ENCODE measurements around the gene RNASEH2A. TPM values are rescaled to one million over a fixed set of nuclear protein-coding genes. Genes with fewer than 3 reads are reported as not detected.
"Not testable (repeated sequence)": the region's sequence is repeated elsewhere in the genome, so short reads cannot be mapped to it uniquely, and the experiment has no call there.

Gene RNASEH2A
- polyA plus RNA-seq, 1 donor, result 35.1 TPM

GRCh38 chr19:12793290-12794195 is 12.8 kb upstream of the RNASEH2A start:
- peak; percentile 93 for DNase-seq

- no peak for DNase-seq
Observed at GRCh38 chr19:12794196-12794941, 12.0 kb upstream of the RNASEH2A start.

- no peak for DNase-seq
Observed at GRCh38 chr19:12794971-12795381, 11.4 kb upstream of the RNASEH2A start.

- no peak for DNase-seq
Observed at GRCh38 chr19:12796146-12797071, 10.0 kb upstream of the RNASEH2A start.

DNA sequence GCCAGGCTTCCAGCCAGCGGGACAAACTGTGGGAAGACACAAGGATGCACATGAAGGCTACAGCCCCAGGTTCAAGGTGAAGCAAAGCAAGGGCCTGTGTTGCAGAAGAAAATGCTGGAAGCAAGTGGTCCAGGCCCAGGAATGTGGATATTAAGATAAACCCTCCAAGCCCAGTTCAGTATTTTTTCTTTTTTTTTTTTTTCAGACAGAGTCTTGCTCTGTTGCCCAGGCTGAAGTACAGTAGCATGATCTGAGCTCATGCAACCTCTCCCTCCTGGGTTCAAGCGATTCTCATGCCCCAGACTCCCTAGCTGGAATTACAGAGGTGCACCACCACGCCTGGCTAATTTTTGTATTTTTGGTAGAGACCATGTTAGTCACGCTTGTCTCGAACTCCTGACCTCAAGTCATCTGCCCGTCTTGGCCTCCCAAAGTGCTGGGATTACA is 9.2 kb upstream of the RNASEH2A start:
- no peak for DNase-seq

DNA sequence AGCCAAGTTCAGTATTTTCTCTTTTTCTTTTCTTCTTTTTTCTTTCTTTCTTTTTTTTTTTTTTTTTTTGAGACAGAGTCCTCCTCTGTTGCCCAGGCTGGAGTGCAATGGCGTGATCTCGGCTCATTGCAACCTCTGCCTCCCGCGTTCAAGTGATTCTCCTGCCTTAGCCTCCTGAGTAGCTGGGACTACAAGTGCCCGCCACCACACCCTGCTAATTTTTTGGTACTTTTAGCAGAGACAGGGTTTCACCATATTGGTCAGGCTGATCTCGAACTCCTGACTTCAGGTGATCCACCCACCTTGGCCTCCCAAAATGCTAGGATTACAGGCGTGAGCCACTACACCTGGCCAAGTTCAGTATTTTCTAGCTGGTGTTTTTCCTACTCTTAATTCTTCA is 8.8 kb upstream of the RNASEH2A start:
- DNase-seq, result not testable (repeated sequence)

- DNase-seq, result no peak
Observed at GRCh38 chr19:12799742-12800465, 6.5 kb upstream of the RNASEH2A start.

DNA sequence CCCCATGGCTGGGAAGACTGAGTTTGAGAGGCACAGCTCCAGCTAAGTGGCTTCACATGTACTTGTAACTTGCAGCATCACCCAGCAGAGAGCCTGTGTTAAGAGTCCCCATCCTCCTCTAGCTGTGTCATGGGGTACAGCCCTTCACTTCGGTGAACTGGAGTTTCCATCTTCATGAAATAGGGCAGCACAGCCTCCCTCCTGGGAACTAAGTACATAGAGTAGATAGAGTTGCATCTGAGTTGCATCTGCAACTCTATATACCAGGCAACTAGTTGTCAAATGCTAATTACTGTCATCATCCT is 6.0 kb upstream of the RNASEH2A start:
- DNase-seq, result no peak

- DNase-seq, result no peak
Observed at GRCh38 chr19:12800923-12801465, 5.4 kb upstream of the RNASEH2A start.

GRCh38 chr19:12801466-12802266 is 4.7 kb upstream of the RNASEH2A start, which contains the start of the genes PRDX2 and THSD8:
TSS of gene PRDX2 (minus strand) at chr19:12801800. CDS start at chr19:12801261, 539 bp downstream.
TSS of gene THSD8 (plus strand) at chr19:12802069. CDS start at chr19:12802072, 3 bp downstream.
- peak; percentile 81 for DNase-seq

DNA sequence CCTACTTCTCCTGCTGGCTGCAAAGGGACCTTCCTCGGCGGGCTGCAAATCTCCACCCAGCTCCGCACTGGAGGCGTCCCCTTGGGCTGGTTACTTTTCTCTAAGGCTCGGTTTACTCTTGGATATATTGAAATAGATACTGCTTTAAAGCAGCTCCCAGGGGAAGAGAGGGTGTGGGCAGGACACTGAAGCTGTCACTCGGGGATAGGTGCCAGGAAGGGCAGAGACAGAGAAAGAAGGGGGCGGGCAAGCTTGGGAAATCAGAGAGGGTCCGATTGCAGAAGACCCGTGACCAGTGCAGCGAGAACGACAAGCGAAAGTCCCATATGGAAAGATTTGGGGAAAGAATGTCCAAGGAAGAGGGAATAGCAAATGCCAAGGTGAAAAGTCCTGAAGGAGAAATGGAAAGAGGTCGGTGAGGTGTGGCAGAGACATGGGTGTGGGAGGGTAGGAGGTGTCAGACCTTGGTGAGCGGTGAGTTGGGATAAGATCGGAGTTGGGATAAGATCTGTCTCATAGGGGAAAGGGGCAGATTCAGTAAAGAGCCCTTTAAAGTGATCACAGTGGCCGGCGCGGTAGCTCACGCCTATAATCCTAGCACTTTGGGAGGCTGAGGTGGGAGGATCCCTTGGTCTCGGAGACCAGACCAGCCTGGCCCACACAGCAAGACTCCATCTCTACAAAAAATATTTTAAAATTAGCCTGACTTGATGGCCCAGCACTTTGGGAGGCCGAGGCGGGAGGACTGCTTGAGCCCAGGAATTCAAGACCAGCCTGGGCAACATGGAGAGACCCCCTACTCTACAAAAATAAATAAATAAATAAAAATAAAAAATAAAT is 3.9 kb upstream of the RNASEH2A start:
- DNase-seq, result no peak

DNA sequence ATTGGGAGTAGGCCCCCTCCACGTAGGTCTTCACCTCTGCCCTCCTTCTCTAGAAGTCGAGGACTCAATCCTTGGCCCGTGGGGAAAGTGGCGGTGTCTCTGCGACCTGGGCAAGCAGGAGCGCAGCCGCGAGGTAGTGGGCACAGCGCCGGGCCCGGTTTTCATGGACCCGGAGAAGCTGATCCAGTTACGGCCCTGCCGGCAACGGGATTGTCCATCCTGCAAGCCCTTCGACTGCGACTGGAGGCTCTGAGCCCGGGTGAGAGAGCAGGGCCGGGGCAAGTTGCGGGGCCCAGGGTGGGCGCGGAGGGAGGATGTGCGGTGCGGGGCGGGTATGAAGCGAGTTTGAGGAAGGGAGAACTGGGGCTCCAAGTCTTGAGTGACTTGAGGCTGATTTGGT is 2.3 kb upstream of the RNASEH2A start:
- DNase-seq, result no peak

DNA sequence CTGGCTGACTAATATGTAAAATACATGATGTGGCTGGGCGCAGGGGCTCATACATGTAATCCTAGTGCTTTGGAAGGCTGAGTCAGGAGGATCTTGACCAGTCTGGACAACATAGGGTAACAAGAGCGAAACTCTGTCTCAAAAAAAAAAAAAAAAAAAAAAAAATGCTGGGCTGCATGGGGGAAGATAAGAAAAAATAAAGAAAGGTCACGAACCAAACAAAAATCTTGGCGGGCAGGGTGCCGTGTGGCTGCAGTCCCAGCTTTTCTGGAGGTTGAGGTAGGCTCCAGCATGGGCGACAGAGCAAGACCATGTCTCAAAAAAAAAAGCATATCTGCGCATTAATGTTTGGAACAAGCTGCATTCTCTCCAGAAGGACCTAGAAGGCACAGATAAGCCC is 8.7 kb downstream of the RNASEH2A start:
- no peak for DNase-seq

GRCh38 chr19:12817188-12817587 is 10.8 kb downstream of the RNASEH2A start:
- DNase-seq, result not testable (repeated sequence)

- not testable (repeated sequence) for DNase-seq
Observed at GRCh38 chr19:12817810-12818209, 11.4 kb downstream of the RNASEH2A start.

DNA sequence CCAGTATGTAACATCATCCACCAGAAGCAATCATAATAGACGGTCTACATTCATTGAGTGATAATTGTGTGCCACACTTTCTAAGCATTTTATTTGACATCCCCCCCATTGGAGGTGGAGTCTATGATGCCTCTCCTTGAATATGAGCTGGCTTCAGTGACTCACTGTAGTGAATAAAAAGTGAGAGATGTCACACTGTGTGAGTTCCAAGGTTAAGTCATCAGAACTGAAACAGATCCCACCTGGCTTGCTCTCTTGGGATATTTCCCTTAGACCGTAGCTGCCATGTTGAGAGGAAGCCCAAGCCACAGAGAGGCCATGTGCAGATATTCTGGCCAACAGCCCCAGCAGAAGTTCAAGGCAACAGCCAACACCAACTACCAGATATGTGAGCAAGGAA is 15.4 kb downstream of the RNASEH2A start:
- DNase-seq, result no peak

DNA sequence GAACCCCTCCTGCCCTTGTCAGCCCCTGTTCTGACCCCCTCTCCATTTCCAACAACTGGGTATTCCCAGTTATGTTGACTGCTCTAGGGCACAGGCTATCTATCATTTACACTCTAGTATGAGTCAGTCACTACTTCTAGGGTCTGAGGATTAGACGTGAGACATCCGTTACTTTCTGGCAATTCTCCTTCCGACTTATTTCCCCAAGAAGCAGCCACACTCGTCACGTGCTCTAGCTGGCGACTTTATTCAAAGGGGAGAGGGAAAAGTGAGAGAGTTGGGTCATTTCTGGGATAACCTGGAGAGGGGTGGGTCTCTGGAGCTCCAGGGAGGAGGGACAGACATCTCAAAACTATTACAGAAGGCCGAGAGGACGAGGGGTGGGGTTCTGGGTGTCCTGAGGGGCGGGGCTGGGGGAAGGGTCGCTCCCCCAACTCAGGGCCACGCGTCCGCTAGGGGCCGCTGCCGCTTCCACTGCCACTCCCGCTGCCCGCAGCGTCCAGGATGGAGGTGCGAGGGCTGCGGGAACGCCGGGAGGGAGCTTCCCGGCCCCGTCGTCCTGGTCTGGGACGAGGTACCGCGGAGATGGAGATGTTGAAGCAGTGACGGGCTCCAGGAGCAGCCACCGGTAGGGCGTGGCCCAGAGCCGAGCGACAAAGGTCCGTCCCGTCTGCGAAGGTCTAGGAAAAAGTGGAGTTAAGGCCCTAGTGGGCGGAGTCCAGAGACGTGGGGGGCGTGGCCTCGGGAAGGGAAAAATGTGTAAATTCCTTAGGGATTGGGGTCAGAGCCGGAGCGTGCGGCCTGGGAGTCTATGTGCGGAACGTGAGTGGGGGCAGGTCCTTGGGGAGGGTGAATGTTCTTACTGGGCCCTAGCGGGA is 19.1 kb downstream of the RNASEH2A start:
- DNase-seq, result no peak

DNA sequence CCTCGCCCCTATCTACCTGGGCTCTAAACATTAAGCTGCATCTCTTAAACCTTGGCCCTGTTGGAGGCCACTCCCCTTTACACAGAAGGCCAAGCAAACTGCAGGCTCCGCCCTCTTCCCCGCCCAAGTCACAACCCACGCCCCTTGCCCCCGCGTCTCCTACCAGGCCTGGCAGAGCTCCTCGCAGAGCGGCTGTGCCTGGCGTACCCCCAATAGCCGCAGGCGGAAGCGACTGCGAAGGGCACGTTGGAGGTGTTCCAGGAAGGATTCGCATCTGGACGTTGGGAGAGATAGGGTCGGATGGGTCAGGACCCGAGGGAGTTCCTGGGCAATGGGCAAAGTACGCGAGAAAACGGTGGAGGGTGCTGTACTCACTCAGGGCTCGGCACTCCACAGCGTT is 22.1 kb downstream of the RNASEH2A start:
- no peak for DNase-seq
